Hepatocyte (in vitro differentiated cells): Measurements from ENCODE around the gene B3GAT1. TPM values are rescaled to one million over a fixed set of nuclear protein-coding genes. Genes with fewer than 3 reads are reported as not detected.
A peak's percentile ranks its signal among the peaks of the same experiment; 100 is the strongest.

Experiments
- DNase-seq: peaks from one replicate; pipeline ENCODE4 v3.0.0-alpha.2; 2016; ENCODE audit warnings: low spot score
- H2AFZ ChIP-seq: fragments of 200-600 bp; sonication (generic); 2 replicates; pipeline ENCODE4 v1.6.0; 2016; ENCODE audit warnings: antibody characterized with exemption, mild to moderate bottlenecking
- H3K27ac ChIP-seq: fragments of 200-600 bp; sonication (generic); 2 replicates; pipeline ENCODE4 v1.5.1; 2016; ENCODE audit warnings: mild to moderate bottlenecking
- H3K27me3 ChIP-seq: fragments of 200-600 bp; sonication (generic); 2 replicates; pipeline ENCODE4 v1.6.1; 2016
- H3K36me3 ChIP-seq: fragments of 200-600 bp; sonication (generic); replicated peaks from 2 replicates; pipeline ENCODE4 v1.5.1; 2016; ENCODE audit warnings: low read depth; ENCODE audit not compliant: insufficient read depth
- H3K4me1 ChIP-seq: fragments of 200-600 bp; sonication (generic); 2 replicates; pipeline ENCODE4 v1.5.1; 2016; ENCODE audit warnings: mild to moderate bottlenecking, moderate library complexity; ENCODE audit not compliant: insufficient read depth
- H3K4me2 ChIP-seq: fragments of 200-600 bp; sonication (generic); 2 replicates; pipeline ENCODE4 v1.6.0; 2016
- H3K4me3 ChIP-seq: fragments of 200-600 bp; sonication (generic); 2 replicates; pipeline ENCODE4 v1.5.1; 2016; ENCODE audit warnings: mild to moderate bottlenecking
- H3K79me2 ChIP-seq: fragments of 200-600 bp; sonication (generic); 2 replicates; pipeline ENCODE4 v1.6.0; 2017; ENCODE audit warnings: mild to moderate bottlenecking
- H3K9me2 ChIP-seq: fragments of 200-600 bp; sonication (generic); replicated peaks from 2 replicates; pipeline ENCODE4 v1.6.0; 2017; ENCODE audit warnings: mild to moderate bottlenecking; ENCODE audit not compliant: insufficient read depth
- H3K9me3 ChIP-seq: fragments of 200-600 bp; sonication (generic); 2 replicates; pipeline ENCODE4 v1.5.1; 2016; ENCODE audit warnings: low read depth, mild to moderate bottlenecking
- H4K20me1 ChIP-seq: fragments of 200-600 bp; sonication (generic); 2 replicates; pipeline ENCODE4 v1.6.0; 2016; ENCODE audit warnings: mild to moderate bottlenecking; ENCODE audit not compliant: insufficient read depth, poor library complexity, severe bottlenecking
- EZH2 ChIP-seq: fragments of 200-600 bp; sonication (generic); IDR thresholded peaks from 2 replicates; pipeline ENCODE4 v1.6.1; 2016; ENCODE audit warnings: antibody characterized with exemption, mild to moderate bottlenecking, borderline replicate concordance
- EZH2phosphoT487 ChIP-seq: fragments of 200-600 bp; sonication (generic); IDR thresholded peaks from one replicate; pipeline ENCODE4 v1.6.1; 2018; ENCODE audit warnings: antibody characterized with exemption, mild to moderate bottlenecking, low read depth, moderate library complexity; ENCODE audit not compliant: unreplicated experiment, severe bottlenecking
- WGBS: methylation state at CpG from one replicate; pipeline ENCODE4 v1.1.6; 2016; ENCODE audit warnings: low lambda C conversion rate; ENCODE audit errors: missing lambda C conversion rate; 5-methylcytosine and 5-hydroxymethylcytosine counted together
- polyA plus RNA-seq: library from polyadenylated mRNA; unstranded; fragments of >200 nt; fragmentation: Nextera tagmentation; extraction: Ambion mirVana; gene quantifications from 2 replicates; pipeline ENCODE4 v1.2.1, GENCODE V29; 2016
- total RNA-seq: library from RNA; depleted of rRNA; stranded (reverse); fragments of >200 nt; gene quantifications from 2 replicates; pipeline ENCODE4 v1.2.3, GENCODE V29; 2014
- TF ChIP-seq, protein P1 (sequence below): fragments of 200-600 bp; sonication (generic); IDR thresholded peaks from 2 replicates; pipeline ENCODE4 v1.5.1; 2016; ENCODE audit warnings: antibody characterized with exemption, mild to moderate bottlenecking; ENCODE audit not compliant: poor library complexity

Gene B3GAT1
- total and polyA plus RNA-seq, 2 experiments from 2014 or later = 0.17 to 0.40 TPM

DNA sequence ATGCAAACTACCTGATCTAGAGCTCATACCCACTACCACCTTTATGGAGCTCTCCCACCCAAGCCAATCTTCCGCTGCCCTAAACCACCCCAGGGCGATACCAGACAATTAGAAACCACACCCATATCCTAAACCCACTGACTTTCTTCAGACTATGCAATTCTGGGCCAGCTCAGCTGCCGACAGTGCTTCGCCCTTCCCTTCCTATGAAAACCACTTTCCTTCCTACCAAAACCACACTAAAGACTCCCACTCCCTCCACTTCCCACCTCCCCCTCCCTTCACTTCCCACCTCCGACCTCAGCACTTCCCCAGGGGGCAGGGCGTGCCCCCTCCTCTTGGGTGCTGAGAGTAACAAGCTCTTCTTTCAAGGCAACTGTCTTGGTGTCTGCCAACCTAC, 25.1 kb downstream of the B3GAT1 start:
- Histone ChIP-seq H3K79me2 (no peaks in the 10 kb centered on the region), H2AFZ (no peak overlapping the region), H3K9me3 (no peaks in the 10 kb centered on the region), H3K27me3 (no peaks in the 10 kb centered on the region), H3K27ac (no peak overlapping the region), H3K4me2 (no peak overlapping the region), H4K20me1 (no peaks in the 10 kb centered on the region), H3K9me2 (no peaks in the 10 kb centered on the region), H3K36me3 (no peaks in the 10 kb centered on the region), H3K4me3 (no peak overlapping the region), H3K4me1 (no peaks in the 10 kb centered on the region)
- DNase-seq = no peak
- TF ChIP-seq EZH2phosphoT487 = no peak
- TF ChIP-seq, protein P1, sequence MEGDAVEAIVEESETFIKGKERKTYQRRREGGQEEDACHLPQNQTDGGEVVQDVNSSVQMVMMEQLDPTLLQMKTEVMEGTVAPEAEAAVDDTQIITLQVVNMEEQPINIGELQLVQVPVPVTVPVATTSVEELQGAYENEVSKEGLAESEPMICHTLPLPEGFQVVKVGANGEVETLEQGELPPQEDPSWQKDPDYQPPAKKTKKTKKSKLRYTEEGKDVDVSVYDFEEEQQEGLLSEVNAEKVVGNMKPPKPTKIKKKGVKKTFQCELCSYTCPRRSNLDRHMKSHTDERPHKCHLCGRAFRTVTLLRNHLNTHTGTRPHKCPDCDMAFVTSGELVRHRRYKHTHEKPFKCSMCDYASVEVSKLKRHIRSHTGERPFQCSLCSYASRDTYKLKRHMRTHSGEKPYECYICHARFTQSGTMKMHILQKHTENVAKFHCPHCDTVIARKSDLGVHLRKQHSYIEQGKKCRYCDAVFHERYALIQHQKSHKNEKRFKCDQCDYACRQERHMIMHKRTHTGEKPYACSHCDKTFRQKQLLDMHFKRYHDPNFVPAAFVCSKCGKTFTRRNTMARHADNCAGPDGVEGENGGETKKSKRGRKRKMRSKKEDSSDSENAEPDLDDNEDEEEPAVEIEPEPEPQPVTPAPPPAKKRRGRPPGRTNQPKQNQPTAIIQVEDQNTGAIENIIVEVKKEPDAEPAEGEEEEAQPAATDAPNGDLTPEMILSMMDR = no peak
- no peak for TF ChIP-seq EZH2
- 83% methylated on average over 6 of the region's 6 CpGs for WGBS

DNA sequence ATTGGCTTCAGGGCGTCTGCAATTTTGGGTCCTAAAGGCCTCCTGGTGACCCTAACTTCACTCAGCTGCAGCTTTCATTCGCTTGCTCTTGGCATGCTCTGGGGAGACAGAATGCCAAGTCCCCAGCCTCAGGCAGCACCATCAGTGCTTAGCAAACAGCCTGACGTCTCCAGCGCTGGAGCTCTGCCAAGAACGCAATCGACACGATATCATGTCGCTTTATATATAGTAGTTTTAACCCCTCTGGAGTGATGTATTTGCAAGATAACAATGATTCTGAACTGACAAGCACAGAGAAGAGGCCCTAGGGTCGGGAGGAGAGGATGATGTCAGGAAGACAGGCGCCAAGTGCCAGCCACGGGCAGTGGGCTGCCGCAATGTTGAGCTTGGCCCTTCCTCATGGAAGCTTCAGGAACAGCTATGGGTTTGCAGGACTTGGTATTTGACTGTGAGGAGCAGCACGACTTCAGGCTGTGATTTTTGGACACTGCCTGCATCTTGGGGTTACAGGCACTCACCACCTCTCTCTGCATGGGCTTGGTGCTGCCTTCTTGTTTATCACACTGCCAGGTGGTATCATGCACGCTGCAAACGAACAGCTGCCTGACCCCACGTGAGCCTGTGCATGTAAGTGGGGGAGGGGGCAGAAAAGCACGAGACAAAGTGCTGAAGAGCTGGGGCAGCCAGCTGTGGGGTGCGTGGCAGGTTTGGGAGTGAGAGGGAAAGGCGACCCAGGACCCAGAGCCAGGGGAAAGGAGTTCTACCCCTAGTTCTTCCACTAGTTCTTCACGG, 26.1 kb downstream of the B3GAT1 start:
- Histone ChIP-seq H3K9me3 (no peaks in the 10 kb centered on the region), H3K79me2 (no peaks in the 10 kb centered on the region), H2AFZ (no peak overlapping the region), H3K27me3 (no peaks in the 10 kb centered on the region), H3K4me1 (no peaks in the 10 kb centered on the region), H3K36me3 (no peaks in the 10 kb centered on the region), H4K20me1 (no peaks in the 10 kb centered on the region), H3K4me3 (no peak overlapping the region), H3K27ac (no peak overlapping the region), H3K4me2 (no peak overlapping the region), H3K9me2 (no peaks in the 10 kb centered on the region)
- peak; percentile 22 for DNase-seq
- 62% methylated on average over 20 of the region's 20 CpGs for WGBS
- no peak for TF ChIP-seq EZH2phosphoT487
- no peak for TF ChIP-seq EZH2
- TF ChIP-seq, protein P1 = no peak

DNA sequence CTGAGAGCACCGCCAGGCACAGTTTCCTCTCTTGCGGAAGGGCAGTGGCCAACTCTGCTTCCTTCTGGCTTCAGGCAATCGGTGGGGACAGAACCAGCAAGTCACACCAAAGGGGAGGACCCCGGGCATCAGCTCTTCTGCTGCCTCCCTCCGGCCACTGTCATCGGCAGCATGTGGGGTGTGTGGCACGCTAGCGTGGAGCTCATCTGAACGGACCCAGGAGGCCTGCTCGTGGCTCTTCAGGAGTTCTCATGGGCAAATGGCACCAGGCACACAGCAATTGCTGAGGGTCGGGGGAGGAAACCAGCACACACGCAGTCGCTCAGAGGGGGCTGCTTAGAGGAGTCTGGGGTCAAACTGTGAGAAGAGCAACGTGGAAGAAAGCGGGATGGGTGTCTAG, 26.9 kb downstream of the B3GAT1 start:
- H4K20me1 ChIP-seq = no peaks in the 10 kb centered on the region

More for the DNA sequence above, 26.9 kb downstream of the B3GAT1 start:
- no peaks in the 10 kb centered on the region for H3K4me1 ChIP-seq
- no peak for DNase-seq
- no peaks in the 10 kb centered on the region for H3K36me3 ChIP-seq
- no peak overlapping the region for H3K4me3 ChIP-seq
- H3K27me3 ChIP-seq = no peaks in the 10 kb centered on the region
- H2AFZ ChIP-seq = no peak overlapping the region
- TF ChIP-seq EZH2phosphoT487 (no peak), EZH2 (no peak)
- TF ChIP-seq, protein P1 = no peak
- H3K79me2 ChIP-seq = no peaks in the 10 kb centered on the region
- no peak overlapping the region for H3K27ac ChIP-seq
- H3K9me2 ChIP-seq = no peaks in the 10 kb centered on the region
- no peak overlapping the region for H3K4me2 ChIP-seq
- WGBS = 91% methylated on average over 15 of the region's 15 CpGs
- no peaks in the 10 kb centered on the region for H3K9me3 ChIP-seq
